HEK293 (cell line): ENCODE results near the gene NIPAL3.

Experiments used
- EGR2 ChIP-seq: fragments of 450-650 bp; formaldehyde crosslinking; IDR thresholded peaks from 2 replicates; pipeline ENCODE4 v1.5.1; 2016; ENCODE audit warnings: low read depth, missing biosample characterization, missing genetic modification characterization
- HOXD13 ChIP-seq: sonication (generic); formaldehyde crosslinking; IDR thresholded peaks from 2 replicates; pipeline ENCODE4 v1.8.0; 2022; ENCODE audit warnings: missing genetic modification reagents, borderline replicate concordance
- KLF1 ChIP-seq: fragments of 450-650 bp; formaldehyde crosslinking; IDR thresholded peaks from 2 replicates; pipeline ENCODE4 v1.5.1; 2016; ENCODE audit warnings: missing biosample characterization, missing genetic modification characterization
- KLF16 ChIP-seq: fragments of 450-650 bp; formaldehyde crosslinking; IDR thresholded peaks from 2 replicates; pipeline ENCODE4 v1.5.1; 2017; ENCODE audit warnings: missing biosample characterization, missing genetic modification characterization
- KLF9 ChIP-seq: fragments of 450-650 bp; formaldehyde crosslinking; IDR thresholded peaks from 2 replicates; pipeline ENCODE4 v1.5.1; 2016; ENCODE audit warnings: missing biosample characterization, missing genetic modification characterization, low read depth
- PRDM6 ChIP-seq: fragments of 450-650 bp; formaldehyde crosslinking; IDR thresholded peaks from 2 replicates; pipeline ENCODE4 v1.5.1; 2017; ENCODE audit warnings: missing biosample characterization, missing genetic modification characterization
- SCRT2 ChIP-seq: fragments of 450-650 bp; formaldehyde crosslinking; IDR thresholded peaks from 2 replicates; pipeline ENCODE4 v1.5.1; 2016; ENCODE audit warnings: missing biosample characterization, missing genetic modification characterization
- TRIM28 ChIP-seq: IDR thresholded peaks from 2 replicates; pipeline ENCODE4 v1.6.1; 2011; ENCODE audit warnings: low read length, control low read depth, borderline replicate concordance
- ZBTB17 ChIP-seq: fragments of 450-650 bp; formaldehyde crosslinking; IDR thresholded peaks from 2 replicates; pipeline ENCODE4 v1.5.1; 2016; ENCODE audit warnings: missing biosample characterization, missing genetic modification characterization
- ZBTB26 ChIP-seq: fragments of 450-650 bp; formaldehyde crosslinking; optimal IDR thresholded peaks from 2 replicates; pipeline ENCODE3; 2016; ENCODE audit warnings: missing biosample characterization, mild to moderate bottlenecking, missing genetic modification characterization
- ZBTB7A ChIP-seq: fragments of 450-650 bp; formaldehyde crosslinking; IDR thresholded peaks from 2 replicates; pipeline ENCODE4 v1.5.1; 2016; ENCODE audit warnings: low read depth, missing biosample characterization, missing genetic modification characterization
- ZNF114 ChIP-seq: fragments of 450-650 bp; formaldehyde crosslinking; IDR thresholded peaks from 2 replicates; pipeline ENCODE4 v1.5.0; 2017; ENCODE audit warnings: missing biosample characterization, missing genetic modification characterization
- ZNF133 ChIP-seq: fragments of 450-650 bp; formaldehyde crosslinking; IDR thresholded peaks from 2 replicates; pipeline ENCODE4 v1.5.1; 2016; ENCODE audit warnings: missing biosample characterization, missing genetic modification characterization
- ZNF138 ChIP-seq: fragments of 450-650 bp; formaldehyde crosslinking; IDR thresholded peaks from 2 replicates; pipeline ENCODE4 v1.5.1; 2016; ENCODE audit warnings: missing biosample characterization, missing genetic modification characterization, borderline replicate concordance
- ZNF155 ChIP-seq: fragments of 450-650 bp; formaldehyde crosslinking; IDR thresholded peaks from 2 replicates; pipeline ENCODE4 v1.5.1; 2016; ENCODE audit warnings: missing biosample characterization, missing genetic modification characterization
- ZNF18 ChIP-seq: fragments of 450-650 bp; formaldehyde crosslinking; IDR thresholded peaks from 2 replicates; pipeline ENCODE4 v1.5.1; 2016; ENCODE audit warnings: missing biosample characterization, missing genetic modification characterization
- ZNF184 ChIP-seq: fragments of 450-650 bp; IDR thresholded peaks from 2 replicates; pipeline ENCODE4 v1.5.1; 2018; ENCODE audit warnings: missing biosample characterization, mild to moderate bottlenecking, missing genetic modification characterization
- ZNF19 ChIP-seq: fragments of 450-650 bp; formaldehyde crosslinking; IDR thresholded peaks from 2 replicates; pipeline ENCODE4; 2016; ENCODE audit warnings: missing biosample characterization, missing genetic modification characterization, low read depth
- ZNF214 ChIP-seq: fragments of 450-650 bp; formaldehyde crosslinking; IDR thresholded peaks from 2 replicates; pipeline ENCODE4 v1.5.1; 2017; ENCODE audit warnings: missing biosample characterization, mild to moderate bottlenecking, missing genetic modification characterization, borderline replicate concordance
- ZNF274 ChIP-seq, 2 experiments: fragments of 200-500 bp in 1 of 2; fragments of 450-650 bp in 1 of 2; sonication (Bioruptor generic) in 1 of 2; formaldehyde crosslinking in 1 of 2; IDR thresholded peaks; 2 replicates each; pipeline versions ENCODE4 v1.5.1 to v1.6.1; 2014 to 2016; ENCODE audit warnings: borderline replicate concordance in 1 of 2, inconsistent platforms in 1 of 2, low read length in 1 of 2, missing biosample characterization in 1 of 2, missing genetic modification characterization in 1 of 2
- ZNF311 ChIP-seq: fragments of 450-650 bp; formaldehyde crosslinking; IDR thresholded peaks from 2 replicates; pipeline ENCODE4 v1.5.1; 2017; ENCODE audit warnings: missing biosample characterization, missing genetic modification characterization, borderline replicate concordance
- ZNF350 ChIP-seq: fragments of 450-650 bp; formaldehyde crosslinking; IDR thresholded peaks from 2 replicates; pipeline ENCODE4 v1.5.0; 2017; ENCODE audit warnings: missing biosample characterization, mild to moderate bottlenecking, missing genetic modification characterization
- ZNF518A ChIP-seq: fragments of 450-650 bp; formaldehyde crosslinking; conservative IDR thresholded peaks from 2 replicates; pipeline ENCODE4 v1.5.1; 2016; ENCODE audit warnings: low read depth, missing biosample characterization, missing genetic modification characterization
- ZNF529 ChIP-seq: fragments of 450-650 bp; formaldehyde crosslinking; IDR thresholded peaks from 2 replicates; pipeline ENCODE4 v1.5.1; 2017; ENCODE audit warnings: missing genetic modification characterization, missing biosample characterization; ENCODE audit not compliant: insufficient replicate concordance
- ZNF544 ChIP-seq: fragments of 450-650 bp; formaldehyde crosslinking; IDR thresholded peaks from 2 replicates; pipeline ENCODE4 v1.5.0; 2017; ENCODE audit warnings: missing biosample characterization, missing genetic modification characterization
- ZNF548 ChIP-seq: fragments of 450-650 bp; formaldehyde crosslinking; IDR thresholded peaks from 2 replicates; pipeline ENCODE4 v1.5.1; 2016; ENCODE audit warnings: missing biosample characterization, missing genetic modification characterization
- ZNF596 ChIP-seq: fragments of 450-650 bp; IDR thresholded peaks from 2 replicates; pipeline ENCODE4 v1.5.0; 2018; ENCODE audit warnings: missing biosample characterization, mild to moderate bottlenecking, missing genetic modification characterization, moderate library complexity
- ZNF645 ChIP-seq: fragments of 450-650 bp; formaldehyde crosslinking; IDR thresholded peaks from 2 replicates; pipeline ENCODE4; 2016; ENCODE audit warnings: missing biosample characterization, missing genetic modification characterization
- ZNF837 ChIP-seq: fragments of 450-650 bp; formaldehyde crosslinking; IDR thresholded peaks from 2 replicates; pipeline ENCODE4 v1.5.1; 2016; ENCODE audit warnings: missing biosample characterization, missing genetic modification characterization

The NIPAL3 gene

GRCh38 chr1:24413350-24414163, 2.0 kb upstream of the NIPAL3 start, which contains the start of gene STPG1 (continued):
- TF ChIP-seq TRIM28 (no peak), ZNF155 (tag by site-specific recombination) (no peak), ZNF311 (tag by site-specific recombination) (no peak), ZNF544 (tag by site-specific recombination) (no peak), ZNF518A (tag by site-specific recombination) (0 out of 2 replicates have a peak, but pooled peaks have one; percentile 17), ZBTB17 (tag by site-specific recombination) (0 out of 2 replicates have a peak, but pooled peaks have one; percentile 36), EGR2 (tag by site-specific recombination) (peak; percentile 60; the same call in 1 of the 2 replicates), ZNF138 (tag by site-specific recombination) (no peak), ZNF18 (no peak), ZNF837 (tag by site-specific recombination) (no peak), ZBTB7A (tag by site-specific recombination) (no peak), ZNF548 (tag by site-specific recombination) (no peak), HOXD13 (no peak), ZNF596 (no peak), PRDM6 (no peak), ZNF529 (tag by site-specific recombination) (no peak), ZNF274 (IDR thresholded peaks at IDR 0.05; ENCODE audit: low read length) (no peak), ZNF274 (tag by site-specific recombination; IDR thresholded peaks at IDR 0.05; ENCODE audit: borderline replicate concordance) (no peak), ZNF350 (tag by site-specific recombination) (no peak), KLF16 (peak; percentile 78), SCRT2 (tag by site-specific recombination) (no peak), ZNF114 (tag by site-specific recombination) (no peak), ZNF645 (tag by site-specific recombination) (no peak), ZNF133 (tag by site-specific recombination) (no peak), ZBTB26 (peak; percentile 41), ZNF184 (tag by site-specific recombination) (no peak), KLF1 (tag by site-specific recombination) (peak; percentile 94), KLF9 (peak; percentile 47), ZNF19 (no peak), ZNF214 (tag by site-specific recombination) (no peak)
